Activated CD4-positive, alpha-beta T cell treated with anti-CD3 and anti-CD28 coated beads, Interleukin-2, amount 50 U/mL, for 48 hours (primary cell): ENCODE measurements around the gene NUDT9.
"Not testable (repeated sequence)": the region's sequence is repeated elsewhere in the genome, so short reads cannot be mapped to it uniquely, and the experiment has no call there.

Experiments used
- DNase-seq, 2 experiments: peaks; one replicate each; pipeline ENCODE4 v3.0.0-alpha.2; 2020

Gene NUDT9

DNA sequence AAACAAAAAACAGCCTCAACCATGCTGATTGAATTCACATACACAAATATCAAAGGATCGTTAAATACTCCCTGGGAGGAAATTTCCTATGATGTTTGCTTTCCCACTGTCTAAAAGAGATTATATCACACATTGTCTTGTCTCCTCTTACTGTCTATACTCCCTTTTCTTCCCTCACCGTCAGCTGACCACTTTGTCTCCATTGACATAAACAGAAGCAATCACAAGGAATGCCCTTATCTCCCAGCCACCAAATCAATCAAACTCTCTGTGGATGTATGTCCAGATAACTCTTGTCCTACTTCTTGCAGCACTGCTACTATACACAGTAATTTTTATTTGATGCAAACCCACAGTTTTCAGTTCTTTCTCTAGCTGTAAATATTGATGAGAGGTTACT, 12.2 kb upstream of the NUDT9 start:
- DNase-seq = no peak

DNA sequence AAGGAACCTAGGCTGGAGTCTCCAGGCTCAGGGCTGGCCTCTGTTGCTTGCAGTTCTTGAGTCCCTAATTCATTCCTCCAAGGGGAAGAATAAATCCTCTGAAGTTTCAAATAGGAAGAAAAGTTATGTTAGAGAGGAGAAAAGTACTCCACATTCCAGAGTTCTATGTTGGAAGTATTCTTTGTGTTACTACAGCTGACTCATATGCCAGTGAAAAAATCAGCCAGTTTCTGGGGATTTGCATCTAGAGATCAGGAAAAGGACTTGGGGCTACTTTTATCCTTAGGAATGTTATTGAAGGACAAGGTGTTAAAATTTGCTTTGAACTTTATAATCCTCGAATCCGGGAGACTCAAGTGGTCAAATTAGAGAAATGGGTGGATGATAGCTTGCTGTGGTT, 11.7 kb upstream of the NUDT9 start:
- no peak for DNase-seq

DNA sequence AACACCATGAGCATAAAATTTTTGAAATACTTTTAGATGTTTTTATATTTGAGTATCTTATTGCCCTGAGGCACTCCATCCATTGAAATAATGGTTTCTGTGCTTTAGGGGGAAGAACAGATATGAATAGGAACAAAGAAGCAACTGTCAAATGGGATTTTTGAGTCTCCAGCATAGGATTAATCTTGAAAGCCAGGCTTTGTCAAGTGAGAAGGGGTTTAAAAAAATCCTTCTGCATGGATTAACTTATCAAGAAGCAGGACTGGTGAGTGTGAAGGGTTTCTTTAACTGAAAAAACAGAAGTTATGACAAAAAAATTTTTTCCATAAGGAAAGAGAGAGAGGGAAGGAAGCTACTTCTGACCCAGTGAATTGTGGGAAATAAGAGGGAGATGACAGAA, 7.6 kb upstream of the NUDT9 start:
- DNase-seq = no peak

DNA sequence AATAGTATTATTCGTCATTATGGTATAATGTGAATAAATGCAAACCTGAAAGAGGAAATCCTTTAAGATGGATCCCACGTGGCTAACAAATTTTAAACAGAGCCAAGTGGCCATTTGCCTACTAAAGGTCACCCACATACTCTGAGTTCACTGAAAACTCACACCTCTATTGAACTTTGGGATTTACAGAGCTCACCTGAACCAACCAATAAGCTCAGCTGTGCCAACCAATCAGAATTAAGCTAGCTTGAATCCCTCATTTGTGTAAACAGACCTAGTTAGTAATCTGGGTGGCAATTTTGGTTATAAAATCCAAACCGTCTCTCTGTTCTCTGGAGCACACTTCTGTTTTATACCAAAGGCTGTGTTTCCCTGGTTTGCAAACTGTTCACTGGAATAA, 5.4 kb upstream of the NUDT9 start:
- DNase-seq = no peak

DNA sequence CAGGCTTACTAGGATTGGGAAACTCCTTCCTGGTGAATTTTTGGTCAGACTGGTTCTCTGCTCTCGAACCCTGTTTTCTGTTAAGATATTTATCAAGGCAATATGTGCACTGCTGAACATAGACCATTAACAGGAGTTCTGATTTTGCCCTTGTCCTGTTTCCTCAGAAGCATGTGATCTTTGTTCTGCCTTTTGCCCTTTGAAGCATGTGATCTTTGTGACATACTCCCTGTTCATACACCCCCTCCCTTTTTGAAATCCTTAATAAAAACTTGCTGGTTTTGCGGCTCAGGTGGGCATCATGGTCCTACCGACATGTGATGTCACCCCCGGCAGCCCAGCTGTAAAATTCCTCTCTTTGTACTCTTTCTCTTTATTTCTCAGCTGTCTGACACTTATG, 4.0 kb upstream of the NUDT9 start:
- not testable (repeated sequence) for DNase-seq

DNA sequence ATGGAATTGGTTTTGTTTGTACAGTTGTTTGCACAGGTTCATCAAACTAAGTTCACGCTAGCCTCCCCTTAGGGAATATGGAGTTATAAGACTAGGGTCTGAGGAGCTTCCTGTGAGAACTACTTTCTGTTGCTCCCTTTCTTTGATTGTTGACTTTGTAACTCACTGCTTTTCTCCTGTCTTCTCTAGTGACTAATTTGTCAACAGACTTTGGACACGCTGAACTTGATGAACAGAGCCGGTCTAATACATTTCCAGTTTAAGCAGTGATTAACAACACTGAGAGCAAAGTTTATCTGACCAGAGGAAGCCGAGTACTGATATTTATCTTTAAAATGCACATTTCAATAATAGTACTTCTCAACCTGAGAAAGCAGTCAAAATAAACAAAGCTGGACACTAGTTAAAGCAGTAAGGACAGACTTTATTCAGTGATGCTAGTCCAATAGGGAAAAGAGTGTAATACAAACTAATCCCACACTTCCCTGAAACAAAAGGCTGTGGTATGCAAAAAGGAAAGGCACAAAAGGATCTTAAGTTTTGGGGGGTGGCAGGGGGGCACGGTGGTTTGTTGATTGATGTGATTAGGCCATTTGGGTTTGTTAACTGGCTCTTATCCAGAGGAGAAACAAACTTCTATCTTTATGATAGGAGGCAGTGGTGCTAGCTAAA, 2.7 kb upstream of the NUDT9 start:
- no peak for DNase-seq

DNA sequence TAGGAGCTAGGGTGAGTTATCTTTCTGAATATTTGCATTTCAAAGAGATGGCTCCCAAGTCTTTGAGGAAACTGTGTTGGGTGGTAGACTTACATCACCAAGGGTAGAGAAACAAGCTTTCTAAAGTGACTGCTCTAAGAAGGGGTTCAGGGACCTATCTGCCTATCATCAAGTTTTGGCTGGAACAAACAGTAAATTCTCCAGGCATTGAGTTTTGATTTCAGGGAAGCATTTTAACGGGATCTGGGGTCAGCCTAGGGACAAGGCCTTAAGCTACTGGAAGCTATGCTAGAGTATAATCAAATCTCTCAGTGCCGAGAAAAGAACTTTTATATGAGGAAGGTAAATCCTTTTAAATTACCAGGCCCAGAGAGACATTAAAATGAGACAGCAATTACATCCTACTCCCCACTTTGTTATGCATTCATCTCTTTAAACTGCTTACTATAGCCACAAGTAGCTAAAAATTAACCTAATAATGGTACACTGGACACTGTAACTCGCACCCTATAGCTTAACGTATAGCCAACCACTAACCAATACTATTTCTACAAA, 2.0 kb upstream of the NUDT9 start:
- DNase-seq = no peak

DNA sequence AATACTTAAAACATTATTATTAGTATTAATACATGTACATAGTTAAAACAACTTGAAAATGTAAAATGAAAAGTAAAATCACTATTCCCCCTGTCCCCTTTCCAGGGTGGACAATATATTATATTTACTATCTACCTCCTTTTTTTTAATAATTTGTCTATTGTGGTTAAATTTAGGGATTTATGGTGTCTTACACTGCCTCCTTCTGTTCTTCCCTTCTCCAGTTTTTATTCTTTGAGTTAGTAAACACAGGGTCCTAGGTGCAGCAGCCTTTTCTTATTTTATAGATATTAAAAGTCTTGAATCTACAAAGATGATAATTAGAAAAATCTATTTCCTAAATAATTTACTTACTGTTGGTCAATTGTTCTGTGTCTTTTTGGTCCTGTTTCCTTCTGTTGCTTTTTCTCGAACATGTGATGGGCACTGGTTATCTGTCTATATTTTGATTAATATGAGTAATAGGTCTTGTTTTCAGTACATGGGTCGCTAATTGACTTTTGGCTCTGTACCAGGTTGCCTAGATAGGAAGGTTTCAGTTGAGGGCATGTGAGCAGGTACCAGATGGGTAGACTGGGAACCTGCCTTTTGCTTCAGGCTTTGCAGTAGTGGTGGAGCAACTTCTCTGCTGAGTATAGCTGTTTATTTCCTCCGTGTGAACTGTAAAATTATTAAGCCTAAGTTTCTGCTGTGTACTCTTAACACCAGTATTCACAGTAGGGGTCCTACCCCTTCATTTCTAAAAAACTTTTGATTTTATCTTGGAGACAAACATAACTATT, 1.1 kb downstream of the NUDT9 start:
- DNase-seq = no peak

DNA sequence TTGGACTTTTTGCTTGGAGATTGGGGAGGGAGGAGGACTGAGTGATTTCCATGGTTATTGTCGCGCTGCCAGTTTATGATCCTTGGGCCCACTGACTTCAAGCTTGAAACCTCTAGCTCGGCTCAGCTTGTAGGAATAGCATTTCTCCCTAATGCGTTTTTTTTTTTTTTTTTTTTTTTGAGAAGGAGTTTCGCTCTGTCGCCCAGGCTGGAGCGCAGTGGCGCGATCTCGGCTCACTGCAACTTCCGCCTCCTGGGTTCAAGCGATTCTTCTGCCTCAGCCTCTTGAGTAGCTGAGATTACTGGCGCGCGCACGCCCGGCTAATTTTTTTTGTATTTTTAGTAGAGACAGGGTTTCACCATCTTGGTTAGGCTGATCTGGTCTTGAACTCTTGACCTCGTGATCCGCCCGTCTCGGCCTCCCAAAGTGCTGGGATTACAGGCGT, 1.7 kb downstream of the NUDT9 start:
- not testable (repeated sequence) for DNase-seq

DNA sequence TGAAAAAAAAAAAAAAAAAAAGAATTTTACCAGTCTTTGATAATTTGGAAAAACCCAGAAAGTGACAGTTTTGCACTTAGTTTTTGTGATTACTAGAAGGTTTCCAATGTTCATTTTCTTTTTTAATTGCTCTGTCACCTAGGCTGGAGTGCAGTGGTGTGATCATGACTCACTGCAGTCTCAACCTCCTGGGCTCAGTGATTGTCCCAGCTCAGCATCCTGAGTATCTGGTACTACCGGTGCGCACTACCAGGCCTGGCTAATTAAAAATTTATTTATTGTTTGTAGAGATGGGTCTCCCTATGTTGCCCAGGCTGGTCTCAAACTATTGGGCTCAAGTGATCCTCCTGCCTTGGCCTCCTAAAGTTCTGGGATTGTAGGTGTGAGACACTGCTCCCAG, 3.3 kb downstream of the NUDT9 start:
- no peak for DNase-seq

DNA sequence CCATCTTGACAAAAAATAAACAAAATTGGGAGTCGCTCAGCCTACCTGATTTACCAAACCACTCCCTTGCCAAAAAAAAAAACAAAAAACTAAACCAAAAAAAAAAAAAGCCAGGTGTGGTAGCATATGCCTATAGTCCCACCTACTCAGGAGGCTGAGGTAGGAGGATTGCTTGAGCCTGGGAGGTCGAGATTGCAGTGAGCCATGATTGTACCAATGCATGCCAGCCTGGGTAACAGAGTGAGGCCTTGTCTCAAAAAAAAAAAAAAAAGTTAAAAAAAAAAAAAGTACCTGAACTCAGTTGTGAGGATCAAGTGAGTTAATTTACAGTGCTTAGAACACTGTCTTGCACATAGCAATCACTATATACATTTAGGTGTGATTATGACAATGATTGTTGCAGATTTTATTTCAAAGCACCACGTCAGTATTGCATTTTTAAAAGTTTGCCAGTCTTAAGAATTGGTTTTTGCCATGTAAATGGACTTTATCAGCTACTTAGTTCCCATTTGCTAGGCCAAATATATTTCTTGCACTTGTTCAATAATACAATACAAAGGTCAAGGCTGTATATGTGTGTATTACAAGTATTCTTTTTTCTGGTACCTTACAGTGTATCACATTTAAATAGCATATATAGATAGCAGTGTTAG, 4.6 kb downstream of the NUDT9 start:
- DNase-seq = no peak

DNA sequence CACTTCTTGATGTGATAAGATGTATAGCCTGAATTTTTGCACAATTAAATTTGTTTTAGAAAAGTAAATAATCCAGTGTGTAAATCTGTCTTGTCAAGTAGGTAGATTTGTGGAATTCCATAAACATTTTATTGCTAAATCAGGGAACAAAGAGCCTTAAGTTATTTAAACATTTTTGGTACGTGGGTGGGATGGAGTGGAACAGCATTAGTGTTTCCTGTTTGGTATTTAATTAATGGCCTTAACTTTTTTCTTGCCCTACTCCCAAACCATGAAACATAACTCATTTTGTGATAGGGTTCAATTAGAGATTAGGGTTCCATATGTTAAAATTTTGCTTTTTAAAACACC, 5.1 kb downstream of the NUDT9 start:
- no peak for DNase-seq

DNA sequence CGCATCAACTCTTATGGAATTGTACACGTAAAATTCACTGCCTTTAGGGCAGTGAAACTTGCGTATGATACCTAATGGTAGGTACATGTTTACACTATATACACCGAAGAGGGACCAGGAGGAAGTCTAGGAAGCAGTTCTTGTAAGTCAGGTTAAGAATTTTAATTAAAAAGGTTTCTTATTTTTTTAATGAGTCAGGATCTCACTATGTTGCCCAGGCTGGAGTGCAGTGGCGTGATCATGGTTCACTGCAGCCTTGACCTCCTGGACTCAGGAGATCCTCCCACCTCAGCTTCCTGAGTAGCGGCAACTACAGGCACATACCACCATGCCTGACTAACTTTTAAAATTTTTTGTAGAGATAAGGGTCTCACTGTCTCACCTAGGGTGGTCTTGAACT, 6.6 kb downstream of the NUDT9 start:
- DNase-seq = no peak

DNA sequence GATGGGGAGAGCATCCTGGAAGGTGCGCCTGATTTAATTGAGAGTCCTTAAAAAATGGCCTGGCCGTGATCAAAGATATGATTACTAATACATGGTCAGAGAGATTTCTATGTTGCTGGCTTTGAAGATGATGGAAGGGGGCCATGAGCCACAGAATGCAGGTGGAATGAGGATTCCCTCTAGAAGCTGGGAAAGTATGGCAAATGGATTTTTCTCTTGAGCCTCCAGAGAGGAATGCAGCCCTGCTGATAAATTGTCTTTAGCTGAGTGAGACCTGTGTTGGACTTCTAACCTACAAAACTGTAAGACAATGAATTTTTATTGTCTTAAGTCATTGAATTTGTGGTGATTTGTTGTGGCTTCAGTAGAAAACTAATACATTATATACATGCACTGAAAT, 7.7 kb downstream of the NUDT9 start:
- no peak for DNase-seq

DNA sequence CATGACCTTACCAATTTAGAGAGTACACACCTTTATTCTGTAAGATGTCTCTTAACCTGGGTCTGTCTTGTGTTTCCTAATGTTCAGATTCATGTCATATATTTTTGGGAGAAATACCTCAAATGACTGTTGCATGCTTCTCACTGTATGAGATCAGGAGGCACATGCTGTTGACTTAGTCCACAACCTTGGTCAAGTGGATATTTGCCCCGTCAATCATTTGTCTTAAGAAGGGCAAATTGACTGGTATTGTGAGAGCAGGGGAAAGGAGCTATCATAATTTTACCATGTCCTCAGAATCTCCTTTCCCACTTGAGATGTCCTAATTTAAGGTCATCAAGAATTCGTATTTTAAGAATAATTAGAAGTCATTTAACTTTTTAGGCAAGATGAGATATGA, 11.0 kb downstream of the NUDT9 start:
- DNase-seq = no peak

DNA sequence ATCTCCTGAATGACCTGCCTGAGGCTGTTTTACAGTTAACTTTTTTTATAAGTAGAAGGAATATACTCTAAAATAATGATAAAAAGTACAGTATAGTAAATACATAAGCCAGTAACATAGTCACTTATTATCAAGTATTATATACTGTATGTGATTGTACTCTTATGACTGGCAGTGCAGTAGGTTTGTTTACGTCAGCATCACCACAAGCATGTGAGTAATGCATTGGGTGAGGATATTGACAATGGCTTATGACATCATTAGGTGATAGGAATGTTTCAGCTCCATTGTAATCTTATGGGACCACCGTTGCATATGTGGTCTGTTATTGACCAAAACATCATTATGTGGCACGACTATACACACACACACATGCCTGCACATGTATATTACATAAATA, 20.5 kb downstream of the NUDT9 start:
- no peak for DNase-seq

DNA sequence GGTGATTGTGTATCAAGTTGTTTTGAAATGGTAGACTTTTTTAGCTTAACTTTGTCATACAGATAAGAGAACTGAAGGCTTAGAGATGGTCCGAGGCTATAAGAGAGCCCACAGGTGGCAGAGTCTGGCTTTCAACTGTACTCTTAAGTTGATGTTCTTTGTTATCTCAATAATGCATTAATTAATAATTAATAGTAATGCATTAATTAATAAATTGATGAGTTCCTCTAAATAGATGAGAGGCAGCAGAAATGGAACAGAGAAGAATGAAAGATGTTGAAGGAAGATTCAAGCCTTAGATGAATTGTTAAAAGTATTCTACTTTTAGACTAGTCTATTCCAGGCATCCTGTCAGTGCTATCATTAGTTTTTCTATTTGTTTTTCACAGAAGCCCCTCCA, 22.4 kb downstream of the NUDT9 start:
- DNase-seq = no peak

DNA sequence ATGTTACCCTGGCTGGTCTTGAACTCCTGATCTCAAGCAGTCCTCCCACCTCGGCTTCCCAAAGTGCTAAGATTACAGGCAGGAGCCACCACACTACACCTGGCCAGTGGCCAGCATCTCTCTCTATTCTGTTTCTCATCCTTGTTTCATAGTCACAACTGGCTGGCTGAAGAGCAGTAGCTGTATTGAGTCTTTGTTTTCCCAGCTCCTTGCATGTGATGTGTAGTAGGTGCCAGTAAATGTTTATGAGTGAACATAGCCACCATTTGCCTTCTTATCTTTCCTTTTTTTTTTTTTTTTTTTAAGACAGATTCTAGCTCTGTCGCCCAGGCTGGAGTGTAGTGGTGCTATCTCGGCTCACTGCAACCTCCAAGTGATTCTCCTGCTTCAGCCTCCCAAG, 23.6 kb downstream of the NUDT9 start:
- no peak for DNase-seq

DNA sequence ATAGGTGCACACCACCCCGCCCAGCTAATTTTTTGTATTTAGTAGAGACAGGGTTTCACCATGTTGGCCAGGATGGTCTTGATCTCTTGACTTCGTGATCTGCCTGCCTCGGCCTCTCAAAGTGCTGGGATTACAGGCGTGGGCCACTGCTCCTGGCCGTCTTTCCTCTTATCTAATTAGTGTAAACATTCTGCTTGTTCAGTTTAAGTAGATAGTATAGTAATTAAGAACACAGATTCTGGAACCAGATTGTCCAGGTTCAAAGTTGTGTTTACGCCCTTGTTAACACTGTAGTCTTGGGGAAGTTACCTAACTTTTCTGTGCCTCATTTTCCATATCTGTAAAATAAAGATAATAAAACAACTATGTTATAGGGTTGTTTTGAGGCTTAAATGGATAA, 24.0 kb downstream of the NUDT9 start:
- DNase-seq = not testable (repeated sequence)

DNA sequence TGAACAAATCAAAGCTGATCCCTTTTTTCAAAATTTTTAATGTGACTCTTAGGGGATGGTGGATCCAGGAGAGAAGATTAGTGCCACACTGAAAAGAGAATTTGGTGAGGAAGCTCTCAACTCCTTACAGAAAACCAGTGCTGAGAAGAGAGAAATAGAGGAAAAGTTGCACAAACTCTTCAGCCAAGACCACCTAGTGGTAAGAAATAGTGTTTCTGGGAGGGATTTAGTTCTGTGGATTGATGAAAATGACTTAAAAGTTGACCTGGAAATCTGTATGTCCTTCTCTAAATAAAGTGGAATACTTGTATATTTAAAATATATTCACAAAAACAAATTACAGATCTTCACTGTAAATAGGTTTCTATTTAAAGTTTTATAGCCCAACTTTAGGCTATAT, 29.2 kb downstream of the NUDT9 start:
- no peak for DNase-seq

DNA sequence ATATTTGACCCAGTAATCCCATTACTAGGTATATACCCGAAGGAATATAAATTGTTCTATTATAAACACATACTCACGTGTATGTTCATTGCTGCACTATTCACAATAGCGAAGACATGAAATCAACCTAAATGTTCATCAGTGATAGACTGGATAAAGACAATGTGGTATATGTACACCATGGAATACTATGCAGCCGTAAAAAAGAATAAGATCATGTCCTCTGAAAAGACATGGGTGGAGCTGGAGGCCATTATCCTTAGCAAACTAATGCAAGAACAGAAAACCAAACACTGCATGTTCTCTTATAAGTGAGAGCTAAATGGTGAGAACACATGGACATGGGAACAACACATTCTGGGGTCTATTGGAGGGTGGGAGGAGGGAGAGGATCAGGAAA, 36.5 kb downstream of the NUDT9 start:
- DNase-seq = no peak

DNA sequence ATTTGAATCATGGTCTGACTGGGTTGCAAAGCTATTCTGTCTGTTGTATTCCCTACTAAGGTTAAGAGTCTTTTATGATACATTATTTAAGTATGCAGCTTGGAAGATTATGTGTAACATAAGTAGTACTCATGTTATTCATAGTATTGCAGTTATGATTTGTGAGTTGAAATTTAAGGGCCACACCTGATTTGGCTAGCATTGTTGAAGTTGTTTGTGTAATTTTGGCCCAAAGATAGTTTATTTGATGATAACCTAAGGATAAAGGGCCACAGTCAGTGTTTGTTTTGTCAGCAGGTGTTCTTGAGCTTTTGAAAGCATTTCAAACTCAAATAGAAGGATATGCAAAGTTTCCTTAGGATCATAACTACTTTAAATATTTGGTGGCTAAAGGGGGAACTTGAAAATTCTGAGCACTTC, 38.9 kb downstream of the NUDT9 start:
- no peak for DNase-seq

DNA sequence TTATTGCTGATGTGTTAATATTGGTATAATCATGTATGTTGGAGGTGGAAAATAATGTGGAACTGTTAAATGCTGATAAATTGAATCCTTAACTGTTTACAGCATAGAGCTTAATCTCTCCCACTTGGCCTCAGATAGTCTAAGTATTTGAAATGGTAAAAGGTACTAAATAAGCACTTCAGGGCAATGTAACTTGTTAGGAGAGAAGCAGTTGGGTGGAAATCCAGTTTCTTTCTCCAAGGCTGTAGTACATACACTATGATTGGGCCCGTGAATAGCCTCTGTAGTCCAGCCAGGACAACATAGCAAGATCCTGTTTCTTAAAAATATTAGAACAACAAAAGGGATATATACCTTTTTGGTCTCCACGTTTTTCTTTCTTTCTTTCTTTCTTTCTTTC, 39.7 kb downstream of the NUDT9 start:
- DNase-seq = no peak

DNA sequence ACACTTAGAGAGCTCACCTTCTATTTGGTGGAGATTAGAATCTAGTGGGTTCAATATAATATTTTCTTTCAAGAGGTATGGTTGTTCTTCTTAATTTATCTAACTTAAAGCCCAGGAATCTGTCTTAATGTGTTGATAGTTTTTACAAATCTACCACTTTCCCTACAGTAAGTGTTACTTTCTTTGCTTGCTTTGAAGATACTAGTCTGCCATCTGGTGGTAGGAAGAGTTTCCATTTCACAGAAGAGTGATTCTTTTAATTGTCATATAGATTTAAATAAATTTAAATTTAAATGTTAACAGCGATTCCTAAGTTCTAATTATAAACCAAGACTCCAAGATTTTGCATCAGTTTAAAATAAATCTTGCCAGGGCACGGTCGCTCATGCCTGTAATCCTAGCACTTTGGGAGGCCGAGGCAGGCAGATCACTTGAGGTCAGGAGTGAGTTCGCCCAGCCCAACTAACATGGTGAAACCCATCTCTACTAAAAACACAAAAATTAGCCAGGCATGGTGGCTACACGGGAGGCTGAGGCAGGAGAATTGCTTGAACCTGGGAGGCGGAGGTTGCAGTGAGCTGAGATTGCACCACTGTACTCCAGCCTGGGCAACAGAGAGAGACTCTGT, 43.5 kb downstream of the NUDT9 start:
- DNase-seq = no peak
